Measurements from ENCODE around the gene TNRC6C. TPM values are rescaled to one million over a fixed set of nuclear protein-coding genes. Genes with fewer than 3 reads are reported as not detected.
A peak's percentile ranks its signal among the peaks of the same experiment; 100 is the strongest.

The TNRC6C gene
- total RNA-seq, 1 donor from 2014 or later, result 7.5 TPM

- no peak for DNase-seq (ENCODE audit: low read depth in 2 of 2)
Observed at GRCh38 chr17:78124836-78125137, 166.3 kb downstream of the TNRC6C start.

DNA sequence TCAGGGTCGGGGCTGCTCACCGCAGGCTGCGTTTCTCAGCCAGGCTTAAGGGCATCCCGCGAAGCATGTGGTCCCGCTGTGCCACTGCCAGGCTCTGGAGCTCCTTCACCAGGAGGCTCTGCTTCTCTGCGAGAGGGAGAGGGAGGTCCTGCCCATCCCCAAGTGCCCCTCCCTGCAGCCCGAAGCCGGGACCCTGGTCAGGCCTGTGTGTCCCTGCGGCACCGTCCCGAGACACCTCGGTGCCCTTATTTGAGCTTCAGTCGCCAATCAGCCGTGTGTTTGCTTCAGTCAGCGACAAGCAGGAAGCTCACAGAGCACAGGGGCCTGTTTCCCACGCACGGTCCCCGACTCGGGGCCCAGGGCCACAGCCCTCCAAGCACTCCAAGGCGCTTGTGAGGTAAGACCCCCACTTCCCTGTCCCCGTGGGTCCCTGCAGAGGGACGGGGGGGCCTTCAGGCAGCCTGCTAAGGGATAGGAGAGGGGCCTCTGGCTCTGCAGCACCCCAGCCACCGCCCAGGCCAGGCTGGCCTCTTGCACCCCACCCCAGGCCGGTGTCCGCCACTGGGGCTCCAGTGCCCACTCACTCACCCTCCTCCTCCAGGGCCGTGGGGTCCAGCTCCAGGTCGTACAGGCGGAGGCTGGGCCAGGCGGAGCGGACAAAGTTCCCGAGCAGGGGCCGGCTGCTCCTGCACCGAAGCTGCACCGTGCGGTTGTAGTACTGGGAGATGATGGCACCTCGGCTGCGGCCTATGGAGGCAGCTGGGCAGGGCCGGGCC is 166.8 kb downstream of the TNRC6C start:
- DNase-seq (ENCODE audit: low read depth in 2 of 2), result no peak

DNA sequence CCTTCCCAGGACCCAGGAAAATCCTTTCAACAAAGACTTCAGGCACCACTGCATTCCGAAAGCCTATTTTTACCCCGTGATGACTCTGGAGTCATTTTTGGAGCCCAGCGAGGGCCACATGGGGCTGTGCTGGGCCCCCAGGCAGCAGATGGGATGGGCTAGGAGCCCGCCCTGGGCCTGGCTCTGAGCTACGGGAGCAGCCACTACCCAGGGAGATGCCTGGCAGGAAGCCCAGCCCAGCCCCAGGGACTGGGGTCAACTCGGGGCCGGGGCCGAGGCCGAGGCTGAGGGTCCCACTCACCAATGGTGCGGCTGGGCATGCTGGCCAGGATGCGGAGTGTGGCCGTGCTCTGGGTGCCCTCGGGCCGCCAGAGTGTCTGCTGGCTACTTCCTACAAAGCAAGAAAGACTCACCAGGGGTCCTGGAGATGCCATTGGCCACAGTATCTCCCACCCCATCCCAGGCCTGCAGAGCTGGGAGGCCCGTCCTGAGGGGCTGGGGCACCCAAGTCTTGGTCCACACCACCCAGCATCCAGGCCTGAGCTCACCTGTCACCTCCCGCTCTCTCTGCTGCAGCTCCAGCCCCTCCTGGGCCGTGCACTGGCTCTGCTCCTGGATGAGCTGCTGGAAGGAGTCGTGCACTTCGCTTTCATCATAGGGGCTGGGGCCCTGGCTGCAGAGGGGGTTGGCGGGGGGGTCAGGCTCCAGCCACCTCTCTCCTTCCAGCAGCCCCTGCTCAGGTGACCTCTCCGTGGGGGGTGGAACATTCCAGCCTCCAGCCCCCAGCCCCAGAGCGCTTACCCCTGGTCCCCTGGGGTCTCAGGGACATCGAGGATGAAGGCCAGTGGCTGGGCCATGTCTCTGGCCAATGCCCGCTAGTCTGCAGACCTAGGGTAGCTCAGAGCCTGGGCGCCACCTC is 167.7 kb downstream of the TNRC6C start:
- DNase-seq (ENCODE audit: low read depth in 2 of 2), result no peak

DNA sequence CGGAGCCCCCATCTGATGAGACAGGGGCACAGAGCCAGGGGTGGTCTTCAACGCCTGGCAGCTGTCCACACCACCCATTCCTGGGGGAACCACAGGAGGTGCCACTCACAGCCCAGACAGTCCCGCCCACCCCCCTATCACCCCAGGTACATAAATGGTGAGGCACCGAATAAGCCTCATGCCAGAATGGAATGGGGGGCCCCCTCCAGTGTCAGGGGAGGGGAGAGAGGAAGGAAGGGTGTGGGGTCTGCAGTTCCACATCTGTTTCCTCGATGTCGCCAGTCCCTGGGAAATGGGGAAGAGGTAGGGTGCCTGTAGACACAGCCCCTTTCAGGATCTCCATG is 168.4 kb downstream of the TNRC6C start:
- no peak for DNase-seq (ENCODE audit: low read depth in 2 of 2)

DNA sequence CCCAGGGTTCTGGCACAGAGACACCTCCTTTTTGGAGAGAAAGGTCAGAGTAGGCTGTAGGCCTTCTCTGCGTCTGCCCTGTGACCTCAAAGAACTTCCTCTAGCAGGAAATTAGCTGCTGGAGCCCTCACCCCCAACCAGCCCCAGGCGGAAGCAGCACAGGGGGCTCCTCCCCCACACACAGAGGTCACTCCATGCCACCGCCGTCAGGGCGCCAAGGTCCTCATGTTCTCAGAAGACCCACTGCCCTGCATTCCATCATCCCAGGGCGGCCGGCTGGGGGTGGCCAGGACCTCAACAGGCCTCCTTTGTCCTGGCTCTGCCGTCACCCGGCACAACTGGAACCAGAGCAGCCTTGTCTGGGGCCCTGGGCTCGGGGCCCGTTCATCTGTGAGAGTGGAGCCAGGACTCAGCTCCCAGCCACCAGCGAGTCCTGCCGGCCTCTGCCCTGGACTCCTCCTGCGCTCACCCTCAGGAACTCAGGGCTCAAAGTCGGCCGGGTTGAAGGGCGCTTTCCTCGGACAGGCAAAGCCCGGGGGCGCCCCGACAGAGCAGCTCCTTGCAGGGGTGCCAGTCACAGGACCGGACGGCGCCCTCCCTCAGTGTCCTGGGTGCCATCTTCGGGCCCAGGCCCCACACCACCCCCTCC is 168.9 kb downstream of the TNRC6C start:
- peak in 1 of 2 donors; percentile 37 for DNase-seq (ENCODE audit: low read depth in 2 of 2)

DNA sequence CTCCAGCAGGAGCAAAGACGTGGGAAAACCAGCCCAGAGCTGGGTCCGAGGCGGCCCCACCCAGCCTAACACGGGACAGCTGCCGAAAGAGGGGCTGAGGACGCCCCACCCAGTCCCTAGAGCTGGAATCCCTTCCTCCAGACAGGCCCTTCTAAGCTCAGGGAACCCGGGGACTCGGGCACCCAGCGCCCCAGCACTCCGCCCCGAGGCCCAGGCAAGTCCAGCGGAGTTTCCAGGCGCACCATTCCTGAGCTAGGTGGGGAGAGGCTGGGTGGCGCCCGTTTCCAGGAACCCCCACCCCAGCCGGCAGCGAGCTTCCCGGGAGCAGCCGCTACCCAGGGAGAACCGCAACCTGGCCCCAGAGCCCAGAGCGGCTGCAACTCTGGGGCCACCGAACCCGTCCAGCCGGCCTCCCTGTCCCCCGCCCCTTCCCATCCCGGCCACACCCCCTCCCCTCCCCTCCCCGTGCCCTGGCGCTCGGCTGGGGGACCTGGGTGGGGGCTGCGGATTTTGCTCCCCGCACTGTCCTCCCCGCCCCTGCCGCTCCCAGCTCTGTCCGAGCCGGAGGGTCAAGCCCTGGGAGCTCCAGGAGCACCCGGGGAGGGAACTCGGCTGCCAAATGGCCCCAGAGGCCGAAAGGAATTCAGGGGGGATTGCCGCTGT is 169.5 kb downstream of the TNRC6C start:
- no peak for DNase-seq (ENCODE audit: low read depth in 2 of 2)

DNA sequence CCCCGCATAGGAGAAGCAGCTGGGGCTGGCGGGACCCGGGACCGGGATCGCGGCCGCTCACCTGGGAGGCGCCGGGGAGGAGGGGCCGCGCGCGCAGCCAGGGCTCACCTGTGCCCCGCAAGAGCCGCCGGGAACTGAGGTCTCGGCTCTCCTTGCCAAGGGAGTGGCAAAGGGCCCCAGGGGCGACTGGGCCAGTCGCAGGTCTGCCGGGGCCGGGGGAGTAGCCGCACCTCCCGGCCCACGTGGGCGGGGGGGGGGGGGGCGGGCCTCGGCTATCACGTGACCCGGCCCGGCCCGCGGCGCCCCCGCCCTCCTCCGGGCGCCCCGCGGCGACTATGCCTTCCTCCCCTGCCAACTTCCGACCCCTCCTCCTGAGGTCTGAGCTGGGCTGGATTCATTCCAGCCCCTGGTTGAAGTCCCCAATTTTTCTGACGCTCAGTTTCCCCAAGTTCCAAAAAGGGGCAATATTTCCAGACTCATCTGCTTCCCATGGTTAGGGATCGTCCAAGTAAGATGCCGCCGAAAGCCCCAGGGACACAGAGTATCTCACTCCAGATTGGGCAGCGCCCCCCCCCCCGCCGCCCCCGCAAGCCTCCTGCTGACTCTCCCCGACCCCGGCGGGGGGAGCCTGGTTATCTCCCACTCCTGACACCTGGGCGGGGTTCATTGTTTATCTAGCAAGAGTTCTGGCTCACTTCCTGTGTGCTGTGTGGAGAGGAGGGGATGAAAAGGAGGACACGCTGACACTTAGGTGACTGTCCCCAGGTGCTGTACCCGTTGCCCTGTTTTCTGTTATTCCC is 170.2 kb downstream of the TNRC6C start, which contains the start of gene TMC6:
TMC6 (minus strand) TSS at position 205 of the 800 bp plus-strand sequence. CDS start 1,923 bp downstream, outside the sequence.
- peak in 1 of 2 donors; percentile 39 for DNase-seq (ENCODE audit: low read depth in 2 of 2)

DNA sequence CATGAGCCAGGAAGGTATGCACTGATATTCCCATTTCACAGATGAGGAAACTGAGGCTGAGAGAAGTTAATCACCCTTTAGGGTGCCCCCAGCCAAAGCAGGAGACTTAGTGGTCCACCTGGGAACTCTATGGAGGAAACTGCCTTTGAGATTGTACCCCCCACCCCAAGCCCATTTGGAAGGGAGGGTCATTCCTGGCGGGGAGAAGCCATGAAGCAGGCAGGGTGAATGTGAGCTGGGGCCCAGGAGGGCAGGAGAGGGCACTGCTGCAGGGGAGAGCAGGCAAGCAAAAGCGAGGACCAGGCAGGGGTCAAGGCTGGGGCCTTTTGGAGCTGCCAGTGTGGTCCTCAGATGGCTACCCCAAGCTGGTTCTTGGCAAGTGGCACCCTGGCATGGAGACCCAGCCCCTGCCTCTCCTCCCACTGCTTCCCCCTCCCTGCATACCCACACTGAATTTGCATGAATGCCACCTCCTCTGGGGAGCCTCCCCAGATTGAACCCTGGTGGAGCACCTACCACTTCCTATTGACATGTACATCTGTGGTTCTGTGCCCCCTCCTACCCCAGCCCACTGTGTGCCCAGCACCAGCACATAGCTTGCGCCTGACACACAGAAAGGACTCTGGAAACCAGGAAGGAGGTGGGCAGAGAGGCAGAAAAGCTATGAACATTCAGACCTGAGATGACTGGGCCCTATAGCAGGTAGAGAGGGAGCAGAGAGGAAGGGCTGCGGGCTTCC is 171.0 kb downstream of the TNRC6C start:
- DNase-seq (ENCODE audit: low read depth in 2 of 2), result no peak

DNA sequence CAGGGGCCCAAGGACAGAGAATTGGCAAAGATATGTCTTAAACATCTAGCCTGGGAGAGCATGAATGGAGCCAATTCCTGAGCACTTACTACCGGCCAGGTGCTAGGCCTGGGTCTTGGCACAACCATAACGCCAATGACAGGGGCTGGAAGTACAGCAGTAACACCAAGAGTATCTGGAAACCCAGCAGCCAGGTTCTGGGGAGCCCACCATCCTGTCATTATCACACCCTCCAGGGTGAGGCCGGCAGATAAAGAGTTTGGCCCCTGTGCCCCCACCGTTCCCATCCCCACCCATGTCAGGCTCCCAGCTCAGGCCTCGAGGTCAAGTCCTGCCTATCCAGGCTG is 171.6 kb downstream of the TNRC6C start:
- no peak for DNase-seq (ENCODE audit: low read depth in 2 of 2)

DNA sequence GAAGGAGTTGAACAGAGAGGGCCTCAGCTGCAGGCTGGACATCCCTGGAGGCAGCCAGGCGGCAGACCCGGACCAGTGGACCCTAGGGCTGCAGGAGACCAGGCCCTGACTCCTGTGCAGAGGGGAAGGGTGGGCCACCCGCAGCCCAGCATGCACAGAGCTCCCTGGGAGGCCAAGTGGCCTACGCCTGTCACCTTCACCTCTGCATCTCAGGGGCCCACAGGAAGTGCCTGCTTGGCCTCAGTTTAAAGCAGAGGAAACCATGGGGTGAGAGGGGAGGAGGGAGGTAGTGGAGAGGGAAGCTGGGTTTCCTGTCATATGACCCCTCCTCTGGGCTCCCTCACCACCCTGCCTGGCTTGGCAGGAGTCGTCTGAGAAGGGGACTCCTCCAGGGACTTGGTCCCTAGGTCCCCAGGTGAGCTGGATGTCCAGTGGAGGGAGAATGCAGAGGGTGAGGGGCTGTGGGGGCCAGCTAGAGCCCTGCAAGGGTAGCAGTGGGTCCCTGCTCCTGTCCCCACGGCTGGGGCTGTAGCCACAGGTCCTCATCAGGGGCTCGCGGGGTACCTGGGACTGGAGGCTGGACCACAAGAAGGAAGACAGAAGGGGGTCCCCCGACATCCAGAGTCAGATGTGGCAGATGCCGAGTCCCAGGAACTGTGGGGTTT is 172.1 kb downstream of the TNRC6C start, which contains the start of gene TMC8:
TMC8 (plus strand) TSS at position 335 of the 665 bp plus-strand sequence. CDS start 818 bp downstream, outside the sequence.
- no peak for DNase-seq (ENCODE audit: low read depth in 2 of 2)

- DNase-seq (ENCODE audit: low read depth in 2 of 2), result no peak
Observed at GRCh38 chr17:78131172-78132083, 172.9 kb downstream of the TNRC6C start.

DNA sequence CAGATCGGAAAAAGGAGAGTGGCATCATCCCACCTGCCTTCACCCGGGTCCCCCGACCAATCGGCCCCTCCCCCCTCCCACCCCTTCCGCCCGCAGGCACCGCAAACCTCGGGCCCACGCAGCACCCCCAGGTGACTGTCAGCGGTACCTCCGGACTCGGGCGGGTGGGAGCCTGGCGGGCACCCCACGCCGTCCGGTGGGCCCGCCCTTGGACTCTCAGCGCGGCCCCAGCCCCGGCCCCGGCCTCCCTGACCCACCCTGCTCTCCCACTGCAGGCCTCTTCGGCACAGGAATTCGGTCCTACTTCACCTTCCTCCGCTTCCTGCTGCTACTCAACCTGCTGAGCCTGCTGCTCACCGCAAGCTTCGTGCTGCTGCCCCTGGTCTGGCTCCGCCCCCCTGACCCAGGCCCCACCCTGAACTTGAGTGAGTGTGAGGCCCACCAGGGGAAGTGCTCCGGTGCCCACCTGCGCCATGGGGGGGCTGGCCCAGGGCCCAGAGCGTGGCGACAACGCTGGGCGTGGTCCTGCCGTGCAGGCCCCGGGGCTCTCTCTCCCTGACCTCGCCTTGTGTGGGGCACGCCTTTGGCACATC is 173.7 kb downstream of the TNRC6C start:
- no peak for DNase-seq (ENCODE audit: low read depth in 2 of 2)

- DNase-seq (ENCODE audit: low read depth in 2 of 2), result no peak
Observed at GRCh38 chr17:78132767-78133178, 174.3 kb downstream of the TNRC6C start.

DNA sequence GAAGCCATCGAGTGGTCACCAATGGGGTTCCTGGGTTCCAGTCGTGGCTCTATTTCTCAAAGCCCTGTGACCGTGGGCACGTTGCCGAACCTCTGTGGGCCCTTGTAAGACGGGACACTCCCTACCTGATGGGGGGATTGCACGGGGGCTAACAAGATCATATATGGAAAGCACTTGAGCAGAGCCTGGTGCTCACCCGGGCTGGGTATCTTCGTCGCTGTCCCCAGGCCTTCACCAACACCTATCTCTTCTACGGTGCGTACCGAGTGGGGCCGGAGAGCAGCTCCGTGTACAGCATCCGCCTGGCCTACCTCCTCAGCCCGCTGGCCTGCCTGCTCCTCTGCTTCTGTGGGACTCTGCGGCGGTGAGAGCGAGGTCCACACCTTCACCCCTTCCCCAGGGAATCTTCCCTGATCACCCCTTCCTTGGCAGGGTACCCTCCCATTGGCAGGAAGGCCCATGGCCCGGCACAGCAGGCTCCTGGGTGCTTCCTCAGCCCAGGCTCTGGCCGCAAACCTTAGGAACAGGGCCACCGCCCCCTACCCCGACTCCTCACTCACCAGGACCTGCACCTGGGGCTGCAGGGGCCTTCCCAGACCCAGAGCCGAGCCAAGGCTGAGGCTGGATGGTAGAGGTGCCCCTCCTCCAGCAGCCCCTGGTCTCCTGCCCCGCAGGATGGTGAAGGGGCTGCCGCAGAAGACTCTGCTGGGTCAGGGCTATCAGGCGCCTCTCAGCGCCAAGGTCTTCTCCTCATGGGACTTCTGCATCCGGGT is 174.9 kb downstream of the TNRC6C start:
- DNase-seq (ENCODE audit: low read depth in 2 of 2), result no peak

DNA sequence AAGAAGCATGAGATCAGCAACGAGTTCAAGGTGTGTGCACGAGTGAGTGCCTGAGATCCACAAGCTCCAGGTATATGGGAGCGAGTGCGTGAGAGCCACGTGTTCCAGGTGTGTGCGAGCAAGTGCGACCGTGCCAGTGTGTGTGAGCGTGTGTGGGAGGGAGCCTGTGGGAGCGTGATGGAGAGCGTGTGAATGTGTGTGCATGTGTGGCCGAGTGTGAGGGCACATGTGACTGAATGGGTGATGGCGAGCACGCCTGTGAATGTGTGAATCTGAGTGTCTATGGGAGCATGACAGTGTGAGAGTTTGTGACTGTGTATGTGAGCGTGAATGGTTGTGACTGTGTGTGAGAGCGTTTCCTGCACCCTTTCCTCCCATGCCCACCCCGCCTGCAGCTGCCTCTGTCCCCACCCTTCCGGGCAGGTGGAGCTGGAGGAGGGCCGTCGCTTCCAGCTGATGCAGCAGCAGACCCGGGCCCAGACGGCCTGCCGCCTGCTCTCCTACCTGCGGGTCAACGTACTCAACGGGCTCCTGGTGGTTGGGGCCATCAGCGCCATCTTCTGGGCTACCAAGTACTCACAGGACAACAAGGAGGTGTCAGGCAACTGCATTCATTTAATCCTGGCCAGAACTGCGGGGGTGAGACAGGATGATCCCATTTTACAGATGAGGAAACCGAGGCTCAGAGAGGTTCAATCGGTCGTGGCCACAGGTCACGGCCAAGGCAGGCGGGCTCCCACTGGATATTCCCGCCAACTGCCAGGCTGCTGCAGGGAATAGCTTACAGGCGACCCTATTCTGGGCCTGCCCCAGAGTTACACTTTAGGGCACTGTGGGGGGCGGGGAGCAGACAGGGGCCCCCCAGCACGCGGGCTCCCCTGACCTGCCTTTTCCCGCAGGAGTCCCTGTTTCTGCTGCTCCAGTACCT is 175.7 kb downstream of the TNRC6C start:
- DNase-seq (ENCODE audit: low read depth in 2 of 2), result peak; percentile 61 to 80

- DNase-seq (ENCODE audit: low read depth in 2 of 2), result no peak
Observed at GRCh38 chr17:78134899-78135385, 176.4 kb downstream of the TNRC6C start.
